Suprapubic skin (tissue), 4 donors: ENCODE data around the gene ADGRE3.

Experiments
- EP300 ChIP-seq: sonication (generic); formaldehyde crosslinking; IDR thresholded peaks from one replicate; pipeline ENCODE4 v1.6.1; 2017; ENCODE audit warnings: antibody characterized with exemption
- POLR2A ChIP-seq, 2 donors: fragments of 450-650 bp; IDR thresholded peaks; one replicate each; pipeline ENCODE4 v1.6.1; 2017; ENCODE audit warnings: antibody characterized with exemption in 2 of 2, mild to moderate bottlenecking in 2 of 2, moderate library complexity in 2 of 2
- POLR2AphosphoS5 ChIP-seq, 3 donors: sonication (generic); formaldehyde crosslinking; IDR thresholded peaks; one replicate each; pipeline ENCODE4 v1.6.1; 2017; ENCODE audit warnings: antibody characterized with exemption in 3 of 3
- TF ChIP-seq, protein P1 (sequence below), 2 donors: fragments of 200-600 bp in 1 of 2; fragments of 450-650 bp in 1 of 2; sonication (generic) in 1 of 2; IDR thresholded peaks; one replicate each; pipeline ENCODE4 v1.5.1; 2016 to 2019; ENCODE audit warnings: antibody characterized with exemption in 2 of 2, mild to moderate bottlenecking in 1 of 2, moderate library complexity in 1 of 2

DNA sequence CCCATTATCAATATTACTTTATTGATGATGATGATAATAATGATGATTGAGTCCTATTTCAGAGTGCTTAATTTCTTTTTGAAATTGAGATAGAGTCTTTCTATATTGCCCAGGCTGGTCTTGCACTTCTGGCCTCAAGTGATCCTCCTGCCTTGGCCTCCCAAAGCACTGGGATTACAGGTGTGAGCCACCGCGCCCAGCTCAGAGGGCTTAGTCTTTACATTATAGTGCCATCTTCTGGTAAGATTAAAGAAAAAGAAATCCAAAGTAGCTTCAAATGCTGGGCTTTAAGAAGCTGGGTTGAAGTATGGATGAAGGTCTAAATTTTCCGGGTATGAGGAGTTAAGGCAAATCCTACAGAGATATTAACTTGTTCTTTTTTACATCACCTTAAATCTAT is 11.8 kb upstream of the ADGRE3 start:
- TF ChIP-seq, protein P1, sequence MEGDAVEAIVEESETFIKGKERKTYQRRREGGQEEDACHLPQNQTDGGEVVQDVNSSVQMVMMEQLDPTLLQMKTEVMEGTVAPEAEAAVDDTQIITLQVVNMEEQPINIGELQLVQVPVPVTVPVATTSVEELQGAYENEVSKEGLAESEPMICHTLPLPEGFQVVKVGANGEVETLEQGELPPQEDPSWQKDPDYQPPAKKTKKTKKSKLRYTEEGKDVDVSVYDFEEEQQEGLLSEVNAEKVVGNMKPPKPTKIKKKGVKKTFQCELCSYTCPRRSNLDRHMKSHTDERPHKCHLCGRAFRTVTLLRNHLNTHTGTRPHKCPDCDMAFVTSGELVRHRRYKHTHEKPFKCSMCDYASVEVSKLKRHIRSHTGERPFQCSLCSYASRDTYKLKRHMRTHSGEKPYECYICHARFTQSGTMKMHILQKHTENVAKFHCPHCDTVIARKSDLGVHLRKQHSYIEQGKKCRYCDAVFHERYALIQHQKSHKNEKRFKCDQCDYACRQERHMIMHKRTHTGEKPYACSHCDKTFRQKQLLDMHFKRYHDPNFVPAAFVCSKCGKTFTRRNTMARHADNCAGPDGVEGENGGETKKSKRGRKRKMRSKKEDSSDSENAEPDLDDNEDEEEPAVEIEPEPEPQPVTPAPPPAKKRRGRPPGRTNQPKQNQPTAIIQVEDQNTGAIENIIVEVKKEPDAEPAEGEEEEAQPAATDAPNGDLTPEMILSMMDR (IDR thresholded peaks at IDR 0.05), result no peak
- no peak for TF ChIP-seq POLR2A (IDR thresholded peaks at IDR 0.05)
- TF ChIP-seq EP300, result no peak
- no peak for TF ChIP-seq POLR2AphosphoS5 (IDR thresholded peaks at IDR 0.05)
